ENCODE results near the gene PIK3CB.

DNA sequence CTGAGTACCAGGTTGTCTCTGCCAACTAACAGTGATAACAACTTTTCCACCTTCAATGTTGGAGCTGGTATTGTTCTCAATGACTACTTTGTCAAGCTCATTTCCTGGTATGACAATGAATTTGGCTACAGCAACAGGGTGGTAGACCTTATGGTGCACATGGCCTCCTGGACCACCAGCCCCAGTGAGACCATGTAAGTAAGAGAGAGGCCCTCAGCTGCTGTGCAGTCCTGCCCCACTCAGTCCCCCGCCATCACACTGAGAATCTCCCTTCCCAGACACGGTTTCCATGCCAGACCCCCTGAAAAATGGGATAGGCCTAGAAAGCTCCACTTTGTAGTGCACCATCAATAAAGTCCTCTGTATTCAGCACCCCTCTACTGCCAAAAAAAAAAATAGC lies 56.1 kb downstream of the PIK3CB start:
- TF ChIP-seq POLR2A (IDR thresholded peaks at IDR 0.05; ENCODE audit: extremely low read depth, insufficient read length) = no peak
- no peak for TF ChIP-seq CTCF (IDR thresholded peaks at IDR 0.05; ENCODE audit: low read depth, low read length)

All from NB4 (cell line).